ENCODE measurements around the gene STOML3. TPM values are rescaled to one million over a fixed set of nuclear protein-coding genes. Genes with fewer than 3 reads are reported as not detected.

STOML3 gene
- total RNA-seq, 2 donors from 2014 or later = not detected

DNA sequence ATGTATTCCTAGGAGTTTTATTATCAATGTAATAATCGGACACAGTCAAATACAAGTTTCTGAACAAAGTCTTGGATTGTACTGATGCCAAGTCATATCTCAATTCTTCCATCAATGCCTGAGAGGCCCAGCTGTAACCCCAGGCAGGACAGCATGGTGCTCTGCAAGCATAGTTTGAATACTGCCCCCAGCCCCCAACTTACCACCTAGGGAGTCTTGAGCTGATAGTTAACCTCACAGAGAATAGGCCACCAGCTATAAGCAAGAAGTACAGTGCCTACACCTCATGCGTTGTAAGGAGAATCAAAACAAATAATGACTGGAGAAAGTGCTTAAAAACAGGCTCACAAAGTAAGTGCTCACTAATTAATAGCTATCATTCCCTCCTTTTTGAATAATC, 44.6 kb upstream of the STOML3 start:
- Histone ChIP-seq H3K4me3 (peak overlapping the region in 1 of 2 donors; percentile 2), H3K4me1 (peaks cover 36% of the 10 kb centered on the region), H3K36me3 (replicated peaks in 1 of 2; ENCODE audit: insufficient read depth in 1 of 2, low read depth in 2 of 2) (no peaks in the 10 kb centered on the region), H3K27me3 (no peaks in the 10 kb centered on the region), H3K27ac (no peak overlapping the region), H3K9me3 (no peaks in the 10 kb centered on the region)
- WGBS, 2 donors = 14 to 28% methylated on average over 2 of the region's 2 CpGs
- DNase-seq = no peak
- intact Hi-C loops (cut with DNase I) = no loop called here
- no peak for ATAC-seq
- no peak for TF ChIP-seq POLR2A (IDR thresholded peaks at IDR 0.05)
- TF ChIP-seq, protein P1, sequence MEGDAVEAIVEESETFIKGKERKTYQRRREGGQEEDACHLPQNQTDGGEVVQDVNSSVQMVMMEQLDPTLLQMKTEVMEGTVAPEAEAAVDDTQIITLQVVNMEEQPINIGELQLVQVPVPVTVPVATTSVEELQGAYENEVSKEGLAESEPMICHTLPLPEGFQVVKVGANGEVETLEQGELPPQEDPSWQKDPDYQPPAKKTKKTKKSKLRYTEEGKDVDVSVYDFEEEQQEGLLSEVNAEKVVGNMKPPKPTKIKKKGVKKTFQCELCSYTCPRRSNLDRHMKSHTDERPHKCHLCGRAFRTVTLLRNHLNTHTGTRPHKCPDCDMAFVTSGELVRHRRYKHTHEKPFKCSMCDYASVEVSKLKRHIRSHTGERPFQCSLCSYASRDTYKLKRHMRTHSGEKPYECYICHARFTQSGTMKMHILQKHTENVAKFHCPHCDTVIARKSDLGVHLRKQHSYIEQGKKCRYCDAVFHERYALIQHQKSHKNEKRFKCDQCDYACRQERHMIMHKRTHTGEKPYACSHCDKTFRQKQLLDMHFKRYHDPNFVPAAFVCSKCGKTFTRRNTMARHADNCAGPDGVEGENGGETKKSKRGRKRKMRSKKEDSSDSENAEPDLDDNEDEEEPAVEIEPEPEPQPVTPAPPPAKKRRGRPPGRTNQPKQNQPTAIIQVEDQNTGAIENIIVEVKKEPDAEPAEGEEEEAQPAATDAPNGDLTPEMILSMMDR (IDR thresholded peaks at IDR 0.05) = no peak

GRCh38 chr13:39034085-39034484, 43.5 kb upstream of the STOML3 start:
- H3K4me1 ChIP-seq = peaks cover 26% of the 10 kb centered on the region
- TF ChIP-seq, protein P1 (IDR thresholded peaks at IDR 0.05) = no peak
- no peak for TF ChIP-seq POLR2A (IDR thresholded peaks at IDR 0.05)
- no peak for DNase-seq
- no peak overlapping the region for H3K27ac ChIP-seq
- no peak for ATAC-seq
- H3K4me3 ChIP-seq = no peak overlapping the region
- 83 to 100% methylated on average over 1 of the region's 1 CpG for WGBS, 2 donors
- H3K27me3 ChIP-seq = no peaks in the 10 kb centered on the region
- intact Hi-C loops (cut with DNase I) = no loop called here
- H3K36me3 ChIP-seq (replicated peaks in 1 of 2; ENCODE audit: insufficient read depth in 1 of 2, low read depth in 2 of 2) = no peaks in the 10 kb centered on the region
- H3K9me3 ChIP-seq = no peaks in the 10 kb centered on the region

- intact Hi-C loops (cut with DNase I) = no loop called here
- H3K27ac ChIP-seq = no peak overlapping the region
- H3K27me3 ChIP-seq = no peaks in the 10 kb centered on the region
- no peak overlapping the region for H3K4me3 ChIP-seq
- H3K9me3 ChIP-seq = no peaks in the 10 kb centered on the region
- DNase-seq (no peak), ATAC-seq (no peak)
- H3K36me3 ChIP-seq (replicated peaks in 1 of 2; ENCODE audit: insufficient read depth in 1 of 2, low read depth in 2 of 2) = peaks cover 0 to 8% of the 10 kb centered on the region in 2 donors
- TF ChIP-seq POLR2A (IDR thresholded peaks at IDR 0.05) = no peak
- H3K4me1 ChIP-seq = peaks cover 26% of the 10 kb centered on the region
- 100% methylated on average over 1 of the region's 1 CpG for whole genome bisulfite sequencing, 2 donors
Observed at GRCh38 chr13:39032150-39032549, 41.5 kb upstream of the STOML3 start.

DNA sequence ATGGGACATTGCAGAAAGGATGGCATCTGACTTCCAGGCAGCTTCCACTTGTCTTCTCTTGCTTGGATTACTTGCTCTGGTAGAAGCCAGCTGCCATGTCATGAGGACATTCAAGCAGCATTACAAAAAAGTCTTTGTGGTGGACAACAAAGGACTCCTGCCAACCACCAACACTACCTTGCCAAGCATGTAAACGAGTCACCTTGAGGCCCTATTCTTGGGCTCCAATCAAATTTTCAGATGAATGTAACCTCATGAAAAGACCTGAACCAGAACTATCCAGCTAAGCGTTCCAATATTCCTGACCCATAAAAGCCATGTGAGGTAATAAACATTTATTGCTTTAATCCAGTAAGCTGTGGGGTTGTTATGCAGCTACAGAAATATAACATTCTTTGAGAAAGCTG, 34.8 kb upstream of the STOML3 start:
- TF ChIP-seq, protein P1 (IDR thresholded peaks at IDR 0.05) = no peak
- TF ChIP-seq POLR2A (IDR thresholded peaks at IDR 0.05) = no peak

GRCh38 chr13:39023761-39024160, 33.1 kb upstream of the STOML3 start:
- ATAC-seq = peak; percentile 59
- no peaks in the 10 kb centered on the region for H3K9me3 ChIP-seq
- TF ChIP-seq, protein P1 (IDR thresholded peaks at IDR 0.05) = no peak
- TF ChIP-seq POLR2A (IDR thresholded peaks at IDR 0.05) = no peak
- DNase-seq = no peak
- H3K4me3 ChIP-seq = no peak overlapping the region
- intact Hi-C loops (cut with DNase I) = no loop called here
- H3K27me3 ChIP-seq = no peaks in the 10 kb centered on the region
- H3K36me3 ChIP-seq (replicated peaks in 1 of 2; ENCODE audit: insufficient read depth in 1 of 2, low read depth in 2 of 2) = peaks cover 8 to 29% of the 10 kb centered on the region in 2 donors
- peaks cover 9% of the 10 kb centered on the region for H3K4me1 ChIP-seq
- peak overlapping the region in 1 of 4 donors; percentile 7 for H3K27ac ChIP-seq

More for the DNA sequence above, 34.8 kb upstream of the STOML3 start:
- no peaks in the 10 kb centered on the region for H3K9me3 ChIP-seq
- intact Hi-C loops (cut with DNase I) = no loop called here
- DNase-seq (no peak), ATAC-seq (peak; percentile 30)
- H3K4me1 ChIP-seq = peaks cover 9% of the 10 kb centered on the region
- no peaks in the 10 kb centered on the region for H3K27me3 ChIP-seq
- H3K27ac ChIP-seq = no peak overlapping the region
- peaks cover 8 to 29% of the 10 kb centered on the region in 2 donors for H3K36me3 ChIP-seq (replicated peaks in 1 of 2; ENCODE audit: insufficient read depth in 1 of 2, low read depth in 2 of 2)
- no peak overlapping the region for H3K4me3 ChIP-seq
- 55 to 60% methylated on average over 2 of the region's 2 CpGs for WGBS, 2 donors

All from body of pancreas (tissue), 4 donors.